AG09309 (cell line): ENCODE measurements around the gene SH3BGRL2.

Experiments
- DNase-seq: peaks from one replicate; pipeline ENCODE4 v3.0.0-alpha.2; 2010; ENCODE audit warnings: low read depth
- H3K4me3 ChIP-seq: 2 replicates; pipeline ENCODE4 v1.5.1; 2011; ENCODE audit warnings: mild to moderate bottlenecking, low read depth, low read length, moderate library complexity; ENCODE audit not compliant: control insufficient read depth
- CTCF ChIP-seq: IDR thresholded peaks from 2 replicates; pipeline ENCODE4 v1.5.1; 2011; ENCODE audit warnings: mild to moderate bottlenecking, low read depth, low read length, inconsistent platforms; ENCODE audit not compliant: insufficient read depth, control insufficient read depth; ENCODE audit errors: missing control alignments

SH3BGRL2 gene

GRCh38 chr6:79750806-79751205 lies 119.7 kb downstream of the SH3BGRL2 start:
- no peak for TF ChIP-seq CTCF
- H3K4me3 ChIP-seq: no peak overlapping the region
- no peak for DNase-seq
